H9 (cell line): ENCODE measurements around the gene KIFC3. TPM values are rescaled to one million over a fixed set of nuclear protein-coding genes. Genes with fewer than 3 reads are reported as not detected.

Source experiments
- DNase-seq: peaks from one replicate; pipeline ENCODE4 v3.0.0-alpha.2; 2017
- H2AFZ ChIP-seq: one replicate; pipeline ENCODE4 v1.6.1; 2013; ENCODE audit warnings: mild to moderate bottlenecking, low read length, control low read depth, moderate library complexity
- H2AK5ac ChIP-seq: 2 replicates; pipeline ENCODE4 v1.6.1; 2013; ENCODE audit warnings: low read length, control low read depth, mixed read lengths; ENCODE audit not compliant: insufficient read length
- H2BK120ac ChIP-seq: one replicate; pipeline ENCODE4 v1.6.1; 2013; ENCODE audit warnings: low read depth, mild to moderate bottlenecking, low read length, control low read depth, inconsistent platforms; ENCODE audit not compliant: poor library complexity, severe bottlenecking
- H2BK12ac ChIP-seq: 2 replicates; pipeline ENCODE4 v1.6.1; 2013; ENCODE audit warnings: low read length, control low read depth, mixed read lengths, low read depth; ENCODE audit not compliant: insufficient read length
- H2BK15ac ChIP-seq: 2 replicates; pipeline ENCODE4 v1.6.1; 2013; ENCODE audit warnings: low read depth, low read length, control low read depth
- H2BK20ac ChIP-seq: one replicate; pipeline ENCODE4 v1.6.1; 2013; ENCODE audit warnings: low read depth, mild to moderate bottlenecking, low read length, control low read depth, inconsistent platforms; ENCODE audit not compliant: poor library complexity, severe bottlenecking
- H2BK5ac ChIP-seq: 2 replicates; pipeline ENCODE4 v1.6.1; 2013; ENCODE audit warnings: low read length, control low read depth, mixed read lengths; ENCODE audit not compliant: insufficient read length
- H3K14ac ChIP-seq: 2 replicates; pipeline ENCODE4 v1.6.1; 2013; ENCODE audit warnings: low read length, control low read depth; ENCODE audit not compliant: insufficient read depth
- H3K18ac ChIP-seq: 2 replicates; pipeline ENCODE4 v1.6.1; 2013; ENCODE audit warnings: low read depth, mild to moderate bottlenecking, mixed read lengths, low read length, control low read depth; ENCODE audit not compliant: insufficient read length
- H3K23ac ChIP-seq: 2 replicates; pipeline ENCODE4 v1.6.1; 2013; ENCODE audit warnings: low read length, control low read depth, mixed read lengths, low read depth; ENCODE audit not compliant: insufficient read length
- H3K23me2 ChIP-seq: 2 replicates; pipeline ENCODE4 v1.6.1; 2013; ENCODE audit warnings: low read depth, mild to moderate bottlenecking, mixed read lengths, low read length, control low read depth; ENCODE audit not compliant: insufficient read length, poor library complexity, severe bottlenecking
- H3K27ac ChIP-seq: 2 replicates; pipeline ENCODE4 v1.5.1; 2013; ENCODE audit warnings: low read length, control low read depth, mixed read lengths, low read depth; ENCODE audit not compliant: insufficient read length
- H3K27me3 ChIP-seq: 2 replicates; pipeline ENCODE4 v1.6.1; 2013; ENCODE audit warnings: low read length, control low read depth, inconsistent platforms; ENCODE audit not compliant: insufficient read depth
- H3K4ac ChIP-seq: 2 replicates; pipeline ENCODE4 v1.6.1; 2013; ENCODE audit warnings: low read depth, mild to moderate bottlenecking, control low read depth, inconsistent platforms, low read length, moderate library complexity
- H3K4me1 ChIP-seq: 2 replicates; pipeline ENCODE4 v1.6.1; 2013; ENCODE audit warnings: low read length, control low read depth, inconsistent platforms; ENCODE audit not compliant: insufficient read depth
- H3K4me2 ChIP-seq: 2 replicates; pipeline ENCODE4 v1.6.1; 2013; ENCODE audit warnings: low read length, control low read depth, mixed read lengths; ENCODE audit not compliant: insufficient read length, insufficient read depth
- H3K56ac ChIP-seq: 2 replicates; pipeline ENCODE4 v1.6.1; 2013; ENCODE audit warnings: low read depth, mild to moderate bottlenecking, mixed read lengths, low read length, control low read depth; ENCODE audit not compliant: insufficient read length
- H3K79me1 ChIP-seq: 2 replicates; pipeline ENCODE4 v1.6.1; 2013; ENCODE audit warnings: low read depth, mild to moderate bottlenecking, moderate library complexity, low read length, control low read depth, inconsistent platforms; ENCODE audit not compliant: insufficient read depth, poor library complexity, severe bottlenecking
- H3K79me2 ChIP-seq: 2 replicates; pipeline ENCODE4 v1.6.1; 2013; ENCODE audit warnings: low read length, control low read depth, inconsistent platforms; ENCODE audit not compliant: insufficient read depth
- H3K9ac ChIP-seq: 2 replicates; pipeline ENCODE4 v1.6.1; 2013; ENCODE audit warnings: low read length, control low read depth, mixed read lengths; ENCODE audit not compliant: insufficient read length; ENCODE audit errors: extremely low read depth
- H3K9me3 ChIP-seq: one replicate; pipeline ENCODE4 v1.6.1; 2013; ENCODE audit warnings: low read depth, low read length, inconsistent platforms; ENCODE audit not compliant: control insufficient read depth
- H3T11ph ChIP-seq: one replicate; pipeline ENCODE4 v1.6.1; 2013; ENCODE audit warnings: mild to moderate bottlenecking, low read length, control low read depth, inconsistent platforms
- H4K20me1 ChIP-seq: one replicate; pipeline ENCODE4 v1.6.1; 2013; ENCODE audit not compliant: control insufficient read depth, insufficient read length, insufficient read depth
- H4K5ac ChIP-seq: 2 replicates; pipeline ENCODE4 v1.6.1; 2013; ENCODE audit warnings: low read depth, mild to moderate bottlenecking, mixed read lengths, low read length, control low read depth; ENCODE audit not compliant: insufficient read length
- H4K8ac ChIP-seq: replicated peaks from 2 replicates; pipeline ENCODE4 v1.6.1; 2013; ENCODE audit warnings: low read length, control low read depth, mixed read lengths, low read depth; ENCODE audit not compliant: insufficient read length
- H4K91ac ChIP-seq: 2 replicates; pipeline ENCODE4 v1.6.1; 2013; ENCODE audit warnings: low read depth, mild to moderate bottlenecking, moderate library complexity, mixed read lengths, low read length, control low read depth; ENCODE audit not compliant: insufficient read length
- H3K27ac Mint-ChIP-seq, 3 experiments: 2 replicates in 2 of 3; 3 replicates in 1 of 3; pipeline ENCODE4 v1.8.0; 2020 to 2021; ENCODE audit warnings: mixed read lengths in 3 of 3, mild to moderate bottlenecking in 1 of 3, moderate library complexity in 1 of 3
- H3K27me3 Mint-ChIP-seq: 2 replicates; pipeline ENCODE4 v1.8.0; 2021; ENCODE audit warnings: low read depth, mild to moderate bottlenecking, moderate library complexity, mixed read lengths
- H3K36me3 Mint-ChIP-seq, 3 experiments: 2 replicates in 2 of 3; 3 replicates in 1 of 3; pipeline ENCODE4 v1.8.0; 2020 to 2021; ENCODE audit warnings: low read depth in 3 of 3, mixed read lengths in 3 of 3; ENCODE audit not compliant: insufficient read depth in 1 of 3
- H3K4me1 Mint-ChIP-seq, 2 experiments: 2 replicates each; pipeline ENCODE4 v1.8.0; 2020; ENCODE audit warnings: mixed read lengths in 2 of 2
- H3K4me3 Mint-ChIP-seq, 2 experiments: 2 replicates in 1 of 2; 3 replicates in 1 of 2; pipeline ENCODE4 v1.8.0; 2020 to 2021; ENCODE audit warnings: mild to moderate bottlenecking in 2 of 2, mixed read lengths in 2 of 2, moderate library complexity in 1 of 2
- H3K9me3 Mint-ChIP-seq, 2 experiments: 2 replicates in 1 of 2; 3 replicates in 1 of 2; pipeline ENCODE4 v1.8.0; 2020; ENCODE audit warnings: mild to moderate bottlenecking in 2 of 2, mixed read lengths in 2 of 2, moderate library complexity in 1 of 2
- CTCF ChIP-seq: fragments of 200-600 bp; sonication (generic); conservative IDR thresholded peaks from 3 replicates; pipeline ENCODE4 v1.8.0; 2021; ENCODE audit warnings: antibody characterized with exemption, mild to moderate bottlenecking
- WGBS: extraction: QIAGEN DNeasy Blood & Tissue Kit; methylation state at CpG from one replicate; pipeline ENCODE4 v1.1.7; 2013; ENCODE audit warnings: missing lambda C conversion rate, low lambda C conversion rate, mixed read lengths; ENCODE audit not compliant: insufficient read length; ENCODE audit errors: extremely low coverage; 5-methylcytosine and 5-hydroxymethylcytosine counted together
- total RNA-seq: library from RNA; stranded (reverse); gene quantifications from 2 replicates; pipeline ENCODE4 v1.2.1, GENCODE V29; 2021

KIFC3 gene
- total RNA-seq, 1 experiment from 2014 or later, result 5.0 TPM

DNA sequence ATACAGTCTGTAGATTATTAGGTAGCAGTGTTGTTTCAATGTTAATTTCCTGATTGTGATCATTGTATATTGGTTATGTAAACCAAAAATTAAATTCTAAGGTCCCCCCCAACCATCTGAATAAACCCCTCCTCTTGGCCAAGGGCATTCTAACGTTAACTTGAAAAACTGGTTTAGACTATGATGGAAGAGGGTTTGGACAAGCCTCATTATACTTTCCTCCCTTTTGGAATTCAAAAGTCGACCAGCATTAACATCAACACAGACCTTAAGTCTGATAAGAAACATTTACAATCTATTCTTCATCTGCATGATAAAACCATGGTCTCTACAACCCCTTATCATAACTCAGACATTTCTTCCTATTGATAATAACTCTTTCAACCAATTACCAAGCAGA, 20.6 kb upstream of the KIFC3 start:
- no peak for DNase-seq
- no peak overlapping the region for H2BK5ac ChIP-seq
- no peak overlapping the region for H3T11ph ChIP-seq
- no peak overlapping the region for H3K4me3 Mint-ChIP-seq
- no peaks in the 10 kb centered on the region for H3K9me3 ChIP-seq
- H4K8ac ChIP-seq, result no peak overlapping the region
- H4K20me1 ChIP-seq, result no peaks in the 10 kb centered on the region
- no peak for TF ChIP-seq CTCF
- H2BK20ac ChIP-seq, result no peak overlapping the region
- H3K9ac ChIP-seq, result no peak overlapping the region
- no peak overlapping the region for H2BK15ac ChIP-seq
- no peak overlapping the region for H3K56ac ChIP-seq
- no peak overlapping the region for H4K91ac ChIP-seq
- H3K23me2 ChIP-seq, result no peaks in the 10 kb centered on the region
- H3K27ac ChIP-seq, result no peak overlapping the region
- H3K27me3 Mint-ChIP-seq, result peaks cover 3% of the 10 kb centered on the region; the same call in 1 of the 2 replicates
- no peaks in the 10 kb centered on the region for H3K9me3 Mint-ChIP-seq
- H3K27ac Mint-ChIP-seq, result no peak overlapping the region
- H2BK120ac ChIP-seq, result no peak overlapping the region
- no peaks in the 10 kb centered on the region for H3K27me3 ChIP-seq
- no peak overlapping the region for H2BK12ac ChIP-seq
- no peak overlapping the region for H4K5ac ChIP-seq
- H2AFZ ChIP-seq, result no peak overlapping the region
- peaks cover 10 to 14% of the 10 kb centered on the region in 2 experiments for H3K4me1 Mint-ChIP-seq
- H3K36me3 Mint-ChIP-seq, result no peaks in the 10 kb centered on the region
- H3K4me2 ChIP-seq, result no peak overlapping the region
- H3K4me1 ChIP-seq, result no peaks in the 10 kb centered on the region
- H3K23ac ChIP-seq, result no peak overlapping the region
- no peaks in the 10 kb centered on the region for H3K79me2 ChIP-seq
- no peak overlapping the region for H3K4ac ChIP-seq
- H2AK5ac ChIP-seq, result no peak overlapping the region
- WGBS, result no CpG with 5 or more reads among the region's 2 CpGs
- H3K79me1 ChIP-seq, result no peaks in the 10 kb centered on the region
- H3K14ac ChIP-seq, result no peak overlapping the region
- no peak overlapping the region for H3K18ac ChIP-seq
